Activated CD8-positive, alpha-beta memory T cell treated with anti-CD3 and anti-CD28 coated beads, Interleukin-2, amount 50 U/mL, for 1 hour (primary cell): ENCODE measurements around the gene KIF18A.
"Not testable (repeated sequence)": the region's sequence is repeated elsewhere in the genome, so short reads cannot be mapped to it uniquely, and the experiment has no call there.

Experiments
- DNase-seq: peaks from one replicate; pipeline ENCODE4 v3.0.0-alpha.2; 2020; ENCODE audit errors: extremely low read depth

The KIF18A gene

DNA sequence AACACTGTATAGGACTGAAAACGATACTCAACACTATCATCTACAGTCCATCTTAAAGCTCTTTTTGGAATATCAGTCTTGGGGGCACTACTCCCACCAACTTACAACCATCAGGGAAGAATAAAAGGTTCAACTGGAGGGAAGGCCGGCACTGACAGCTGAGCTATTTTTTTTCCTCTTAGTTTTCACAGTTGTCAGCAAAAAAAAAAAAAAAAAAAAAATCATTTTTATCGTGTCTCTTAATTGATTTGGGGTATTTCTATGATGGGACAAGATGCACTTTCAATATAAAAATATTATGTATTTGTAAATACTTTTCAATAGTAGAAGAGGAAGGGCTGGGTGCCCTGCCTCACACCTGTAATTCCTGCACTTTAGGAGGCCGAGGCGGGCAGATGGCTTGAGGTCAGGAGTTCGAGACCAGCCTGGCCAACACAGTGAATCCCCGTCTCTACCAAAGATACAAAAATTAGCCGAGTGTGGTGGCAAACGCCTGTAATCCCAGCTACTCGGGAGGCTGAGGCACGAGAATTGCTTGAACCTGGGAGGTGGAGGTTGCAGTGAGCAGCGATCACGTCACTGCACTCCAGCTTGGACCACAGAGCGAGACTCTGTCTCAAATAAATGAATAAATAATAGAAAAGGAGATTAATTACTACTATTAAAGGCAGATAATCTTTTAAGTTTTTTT is 1.5 kb downstream of the KIF18A start:
- DNase-seq = no peak

DNA sequence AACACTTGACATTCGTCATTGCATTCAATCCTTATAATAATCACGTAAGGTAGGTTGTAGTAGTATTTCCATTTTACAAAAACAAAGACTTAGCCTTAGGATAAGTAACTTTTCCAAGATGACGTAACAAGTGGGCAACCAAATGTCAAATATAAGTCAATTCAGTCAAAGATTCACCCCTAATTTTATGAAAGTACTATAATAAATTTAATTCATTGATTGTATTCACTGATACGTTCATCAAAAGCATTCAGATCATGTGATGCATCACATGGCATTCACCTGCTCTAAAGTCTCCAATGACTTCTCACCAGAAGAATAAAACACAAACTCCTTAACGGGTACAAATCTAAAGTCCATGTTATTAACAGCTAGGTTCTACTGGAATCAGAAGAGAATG is 2.1 kb downstream of the KIF18A start:
- no peak for DNase-seq

DNA sequence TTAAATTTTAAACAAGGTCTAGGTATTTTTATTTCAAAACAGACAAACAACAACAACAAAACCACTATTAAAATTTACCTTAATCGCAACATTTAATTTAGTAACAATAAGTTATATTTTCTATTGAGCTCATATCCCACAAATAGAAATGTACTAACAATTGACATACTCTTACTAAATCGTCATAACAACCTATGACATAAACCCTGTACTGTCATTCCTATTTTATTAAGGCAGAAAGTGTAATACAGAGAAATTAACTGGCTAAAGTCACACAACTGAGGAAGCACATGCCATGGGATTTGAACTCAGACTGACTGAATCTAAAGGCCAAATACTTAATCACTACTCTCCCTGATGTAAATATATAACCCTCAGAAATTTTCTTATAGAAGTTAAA is 3.0 kb downstream of the KIF18A start:
- no peak for DNase-seq

DNA sequence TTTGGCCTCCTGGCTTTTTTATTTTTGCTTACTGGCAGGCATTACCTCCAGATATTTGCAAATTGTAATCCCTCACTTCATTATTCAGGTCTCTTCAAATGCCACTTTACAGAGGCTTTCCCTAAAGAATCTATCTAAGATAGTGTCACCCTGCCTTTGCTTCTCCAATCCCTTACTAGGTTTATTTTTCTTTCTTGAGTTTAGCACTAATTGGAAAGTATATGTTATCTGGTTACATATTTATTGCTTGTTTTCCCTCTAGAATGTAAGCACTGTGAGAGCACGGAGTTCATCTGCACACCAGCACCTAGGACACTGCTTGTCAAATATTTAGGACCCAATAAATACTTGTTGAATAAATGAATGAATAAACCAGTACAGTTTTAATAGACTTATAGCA is 3.5 kb downstream of the KIF18A start:
- no peak for DNase-seq

DNA sequence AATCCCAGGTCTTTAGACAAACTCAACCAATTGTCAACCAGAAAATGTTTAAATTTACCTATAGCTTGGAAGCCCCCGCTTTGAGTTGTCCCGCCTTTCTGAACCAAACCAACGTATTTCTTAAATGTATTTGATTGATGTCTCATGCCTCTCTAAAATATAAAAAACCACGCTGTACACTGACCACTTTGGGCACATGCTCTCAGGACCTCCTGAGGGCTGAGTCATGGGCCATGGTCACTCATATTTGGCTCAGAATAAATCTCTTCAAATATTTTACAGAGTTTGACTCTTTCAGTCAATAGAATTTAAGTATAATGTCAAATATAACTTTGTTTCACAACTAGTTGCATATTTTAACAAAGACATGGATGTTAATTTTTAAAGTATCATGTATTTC is 5.7 kb downstream of the KIF18A start:
- not testable (repeated sequence) for DNase-seq

DNA sequence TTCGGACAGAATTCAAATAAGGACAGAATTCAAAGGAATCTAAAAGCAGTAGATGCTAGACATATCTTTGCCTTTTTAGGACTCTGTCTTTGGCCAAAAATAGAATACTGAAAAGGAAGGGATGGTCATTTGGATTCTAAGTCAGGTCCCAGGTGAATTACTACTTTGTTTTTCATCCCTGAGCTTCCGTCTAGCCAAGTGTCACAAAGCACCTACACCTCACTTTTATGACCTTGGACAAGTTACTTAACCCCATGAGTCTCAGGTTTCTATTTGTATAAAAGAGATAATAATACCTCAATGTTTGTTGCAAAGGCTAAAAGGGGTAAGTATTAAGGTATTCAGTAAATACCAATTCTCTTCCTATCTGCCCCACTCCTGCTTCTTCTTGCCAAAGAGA is 7.3 kb downstream of the KIF18A start:
- DNase-seq = no peak

DNA sequence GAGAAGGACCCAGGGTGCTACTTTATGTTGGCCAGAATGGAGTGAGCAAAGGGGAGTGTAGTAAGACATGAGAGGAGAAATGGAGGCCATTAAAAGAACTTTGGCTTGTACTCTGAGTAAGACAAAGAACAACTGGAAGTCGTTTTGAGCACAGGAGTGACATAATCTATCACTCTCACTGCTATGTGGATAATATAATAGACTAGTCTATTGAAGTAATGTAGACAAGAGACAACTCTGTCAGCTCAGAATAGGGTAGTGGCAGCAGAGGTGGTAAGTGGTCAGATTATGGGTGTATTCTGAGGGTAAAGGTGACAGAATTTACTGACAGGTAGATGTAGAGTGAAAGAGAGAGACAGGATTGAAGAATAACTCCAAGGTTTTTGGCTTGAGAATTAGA is 8.2 kb downstream of the KIF18A start:
- DNase-seq = no peak

DNA sequence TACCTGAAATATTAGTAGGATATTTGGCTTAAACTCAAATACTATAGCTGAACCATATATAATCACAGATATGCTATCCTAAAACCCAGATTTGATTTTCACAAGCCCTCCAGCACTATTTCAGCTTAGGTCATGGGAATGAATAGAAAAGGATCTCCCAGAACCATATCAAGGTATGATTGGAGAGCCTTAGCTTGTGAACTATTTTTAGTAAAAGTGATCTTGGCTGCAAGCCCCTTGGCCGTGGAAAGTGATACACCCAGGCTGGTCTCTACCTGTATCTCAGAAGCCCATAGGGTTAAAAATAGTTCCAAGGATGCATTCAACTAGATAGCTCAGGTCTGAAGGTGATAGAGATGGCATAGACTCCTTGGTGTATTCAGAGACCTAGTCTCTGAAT is 9.7 kb downstream of the KIF18A start:
- DNase-seq = no peak

DNA sequence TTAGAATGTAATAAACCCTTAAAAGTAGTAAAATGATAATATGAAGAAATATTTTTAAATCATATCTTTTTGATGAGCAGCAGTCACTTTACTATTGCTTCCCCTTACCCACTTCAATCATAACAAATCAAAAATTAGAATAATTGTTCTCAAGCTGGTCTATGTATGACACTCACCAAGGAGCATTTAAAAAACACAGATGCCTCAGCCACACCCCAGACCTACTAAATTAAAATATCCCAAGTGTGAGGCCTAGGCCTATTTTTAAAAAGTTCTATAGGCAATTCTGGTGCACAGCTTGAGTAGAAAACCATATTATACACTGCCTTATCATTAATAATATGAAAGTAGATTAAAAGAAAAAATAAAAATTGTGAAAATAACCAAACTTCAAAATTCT is 15.2 kb downstream of the KIF18A start:
- DNase-seq = no peak

DNA sequence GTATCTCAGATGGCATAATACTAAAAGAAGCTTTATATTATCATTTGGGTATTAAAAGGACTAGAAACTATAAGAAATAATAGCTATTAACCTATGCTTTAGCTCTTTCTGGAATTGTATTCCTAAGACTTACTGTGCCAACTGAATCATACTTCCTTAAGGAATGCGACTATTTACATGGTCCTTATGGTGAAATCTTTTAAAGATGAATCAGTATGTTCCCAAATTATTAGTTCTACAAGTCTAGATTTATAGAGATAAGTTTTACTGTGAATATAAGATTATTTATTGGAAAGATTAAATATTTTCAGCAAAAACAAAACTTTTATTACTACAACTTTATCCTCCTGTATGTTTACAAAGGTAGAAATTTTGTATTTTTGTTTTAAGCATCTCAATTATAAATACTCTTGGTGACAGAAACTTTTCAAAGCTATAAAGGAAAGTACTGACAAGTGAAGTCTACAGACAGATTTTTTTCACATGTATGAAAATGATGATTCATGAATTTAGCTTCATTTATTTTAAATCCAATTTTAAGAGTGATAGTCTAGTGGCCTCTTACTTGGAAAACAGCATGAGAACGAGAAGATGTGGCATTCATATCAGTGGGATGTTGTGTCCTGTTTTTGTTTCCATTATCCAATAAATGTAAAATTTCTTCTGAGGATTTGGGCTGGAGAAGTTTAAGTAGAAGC is 17.8 kb downstream of the KIF18A start:
- no peak for DNase-seq

DNA sequence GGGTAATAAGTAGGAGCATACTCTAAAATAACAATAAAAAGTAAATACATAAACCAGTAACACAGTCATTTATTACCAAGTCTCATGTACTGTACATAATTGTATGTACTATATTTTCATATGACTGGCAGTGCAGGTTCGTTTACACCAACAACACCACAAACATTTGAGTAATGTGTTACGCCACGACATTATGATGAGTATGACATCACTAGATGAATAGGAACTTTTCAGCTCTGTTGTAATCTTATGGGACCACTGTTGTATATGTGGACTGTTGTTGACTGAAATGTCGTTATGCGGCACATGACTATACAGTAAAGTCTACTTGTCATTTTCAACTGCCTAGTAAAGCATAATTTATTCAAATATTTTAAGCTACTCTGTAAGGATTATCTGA is 18.6 kb downstream of the KIF18A start:
- DNase-seq = no peak

DNA sequence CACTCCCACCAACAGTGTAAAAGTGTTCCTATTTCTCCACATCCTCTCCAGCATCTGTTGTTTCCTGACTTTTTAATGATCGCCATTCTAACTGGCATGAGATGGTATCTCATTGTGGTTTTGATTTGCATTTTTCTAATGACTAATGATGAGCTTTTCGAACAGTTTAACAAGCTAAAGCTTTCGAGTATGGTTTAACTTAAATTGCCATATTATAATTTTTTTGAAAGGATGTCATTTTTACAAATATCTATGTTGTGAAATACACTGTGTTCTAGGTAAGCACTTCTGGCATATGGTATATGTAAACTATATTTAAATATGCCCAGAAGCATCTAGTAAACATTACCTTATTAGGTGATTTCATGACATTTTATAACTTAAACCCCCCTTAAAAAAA is 20.3 kb downstream of the KIF18A start:
- not testable (repeated sequence) for DNase-seq

DNA sequence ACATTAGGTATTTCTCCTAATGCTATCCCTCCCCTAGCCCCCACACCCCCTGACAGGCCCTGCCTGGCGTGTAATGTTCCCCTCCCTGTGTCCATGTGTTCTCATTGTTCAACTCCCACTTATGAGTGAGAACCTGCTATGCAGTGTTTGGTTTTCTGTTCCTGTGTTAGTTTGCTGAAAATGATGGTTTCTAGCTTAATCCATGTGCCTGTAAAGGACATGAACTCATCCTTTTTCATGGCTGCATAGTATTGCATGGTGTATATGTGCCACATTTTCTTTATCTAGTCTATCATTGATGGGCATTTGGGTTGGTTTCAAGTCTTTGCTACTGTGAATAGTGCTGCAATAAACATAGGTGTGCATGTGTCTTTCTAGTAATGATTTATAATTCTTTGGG is 20.8 kb downstream of the KIF18A start:
- not testable (repeated sequence) for DNase-seq

DNA sequence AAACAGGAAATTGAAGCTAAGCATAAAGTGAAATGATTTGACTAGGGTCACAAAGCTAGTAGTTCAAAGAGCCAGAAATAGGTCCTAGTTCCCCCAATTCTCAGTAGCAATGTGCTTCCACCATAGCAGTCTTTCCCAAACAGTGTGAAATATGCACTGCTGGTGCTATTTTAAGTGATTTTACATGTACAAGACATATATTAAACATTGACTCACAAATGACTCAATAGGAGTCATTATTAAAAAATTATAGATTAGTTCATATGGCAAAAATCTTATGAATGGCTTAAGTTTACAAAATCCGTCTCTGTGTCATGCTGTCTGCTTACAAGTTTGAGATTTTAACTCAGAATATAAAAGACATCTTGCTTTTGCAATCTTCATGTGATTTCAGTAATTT is 21.4 kb downstream of the KIF18A start:
- DNase-seq = no peak

DNA sequence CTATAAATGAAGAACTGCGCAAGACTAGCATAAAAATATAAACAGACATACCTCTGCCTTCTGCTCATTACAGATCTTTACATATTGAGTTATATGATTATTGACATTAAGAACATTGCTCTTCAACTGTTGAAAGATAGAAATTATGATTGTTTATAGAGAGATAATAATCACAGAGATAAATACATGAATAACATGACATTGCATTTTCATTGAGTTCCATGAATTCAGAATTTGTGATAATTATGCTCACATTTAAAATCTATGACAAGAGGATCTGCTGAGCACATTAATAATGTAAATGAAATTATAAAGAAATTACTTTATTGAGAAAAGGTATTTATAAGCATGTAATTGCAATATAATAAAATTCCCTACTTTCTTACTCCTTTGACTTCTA is 24.8 kb downstream of the KIF18A start:
- no peak for DNase-seq

DNA sequence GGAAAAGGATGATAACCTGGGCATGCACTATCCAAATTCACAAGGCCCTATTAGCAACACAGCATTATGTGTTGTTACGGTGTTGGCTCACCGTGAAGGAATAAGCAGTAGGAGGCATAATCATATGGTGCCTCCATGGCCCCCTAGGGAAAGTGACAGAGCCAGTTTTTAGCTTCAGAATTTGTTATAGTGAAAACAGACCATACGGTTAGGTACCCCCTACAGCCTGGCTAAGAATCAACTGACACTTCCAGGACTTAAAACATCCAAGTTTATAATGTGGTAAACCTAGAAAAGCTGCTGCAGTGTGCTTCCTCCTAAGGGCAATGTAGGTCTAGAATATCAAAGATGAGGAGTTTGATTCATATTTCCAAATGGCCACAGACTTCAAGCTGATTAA is 30.4 kb downstream of the KIF18A start:
- DNase-seq = no peak

DNA sequence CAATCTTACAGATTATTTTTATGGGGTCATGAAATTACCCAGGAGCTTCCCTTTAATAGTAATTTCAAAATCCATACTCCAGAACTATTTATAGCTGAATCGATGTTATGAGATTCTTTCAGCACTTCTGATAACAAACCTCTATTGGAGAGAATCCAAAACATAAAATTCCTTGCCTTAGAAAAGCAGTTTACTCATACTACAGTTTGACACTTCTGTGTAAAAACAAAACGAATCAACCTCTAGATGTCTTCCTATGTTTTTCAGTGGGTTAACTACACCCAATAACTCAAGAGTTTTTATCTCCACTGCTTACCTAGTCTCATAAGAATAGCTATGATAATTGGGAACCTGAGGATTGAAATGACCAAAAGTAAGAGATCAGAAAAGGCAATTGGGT is 35.6 kb downstream of the KIF18A start:
- DNase-seq = no peak

DNA sequence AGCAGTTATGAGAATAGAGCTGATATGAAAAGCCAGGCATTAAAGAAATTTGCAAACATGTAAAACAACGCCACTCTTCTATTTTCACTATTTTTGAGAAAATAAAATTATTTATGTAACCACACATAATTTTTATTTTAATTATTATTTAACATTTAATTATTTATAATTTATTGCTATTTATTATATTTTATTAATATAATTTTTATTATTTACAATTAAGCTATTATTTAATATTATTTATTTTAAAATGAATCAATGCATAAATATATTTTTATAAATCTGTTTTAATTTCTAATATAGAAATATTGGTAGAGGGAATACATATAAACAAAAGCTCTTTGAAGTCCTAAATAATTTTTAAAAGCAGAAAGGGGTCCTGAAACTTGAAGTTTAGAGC is 36.7 kb downstream of the KIF18A start:
- no peak for DNase-seq

DNA sequence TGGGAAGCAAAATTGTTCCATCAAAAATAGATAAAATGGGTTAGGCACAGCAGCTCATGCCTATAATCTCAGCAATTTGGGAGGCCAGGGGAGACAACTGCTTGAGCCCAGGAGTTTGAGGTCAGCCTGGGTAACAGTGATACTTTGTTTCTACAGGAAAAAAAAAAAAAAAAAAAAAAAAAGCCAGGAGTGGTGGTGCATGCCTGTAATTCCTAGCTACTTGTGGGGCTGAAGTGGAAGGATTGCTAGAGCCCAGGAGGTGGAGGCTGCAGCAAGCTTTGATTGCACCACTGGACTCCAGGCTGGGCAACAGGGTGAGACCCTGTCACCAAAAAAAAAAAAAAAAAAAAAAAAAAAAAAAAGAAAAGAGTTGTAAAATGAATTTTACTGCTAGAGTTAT is 49.6 kb downstream of the KIF18A start:
- no peak for DNase-seq

DNA sequence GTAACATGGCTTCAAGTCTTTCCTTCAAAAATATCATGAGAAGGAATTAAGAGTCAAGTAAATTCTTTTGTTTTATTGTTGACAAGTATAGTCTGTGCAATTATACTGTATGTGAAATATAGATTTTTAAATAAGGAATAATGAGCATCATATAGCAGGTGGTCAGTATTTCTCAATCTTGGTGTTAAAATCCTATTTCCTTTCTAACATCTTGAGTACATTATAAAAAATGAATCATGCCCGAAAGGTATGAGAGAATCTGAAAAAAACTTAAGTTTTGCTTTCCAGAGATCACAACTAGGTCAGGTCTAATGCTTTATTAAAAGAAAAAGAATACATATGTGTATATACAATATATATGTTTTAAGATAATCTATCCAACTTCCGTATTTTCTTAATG is 53.1 kb downstream of the KIF18A start:
- no peak for DNase-seq

DNA sequence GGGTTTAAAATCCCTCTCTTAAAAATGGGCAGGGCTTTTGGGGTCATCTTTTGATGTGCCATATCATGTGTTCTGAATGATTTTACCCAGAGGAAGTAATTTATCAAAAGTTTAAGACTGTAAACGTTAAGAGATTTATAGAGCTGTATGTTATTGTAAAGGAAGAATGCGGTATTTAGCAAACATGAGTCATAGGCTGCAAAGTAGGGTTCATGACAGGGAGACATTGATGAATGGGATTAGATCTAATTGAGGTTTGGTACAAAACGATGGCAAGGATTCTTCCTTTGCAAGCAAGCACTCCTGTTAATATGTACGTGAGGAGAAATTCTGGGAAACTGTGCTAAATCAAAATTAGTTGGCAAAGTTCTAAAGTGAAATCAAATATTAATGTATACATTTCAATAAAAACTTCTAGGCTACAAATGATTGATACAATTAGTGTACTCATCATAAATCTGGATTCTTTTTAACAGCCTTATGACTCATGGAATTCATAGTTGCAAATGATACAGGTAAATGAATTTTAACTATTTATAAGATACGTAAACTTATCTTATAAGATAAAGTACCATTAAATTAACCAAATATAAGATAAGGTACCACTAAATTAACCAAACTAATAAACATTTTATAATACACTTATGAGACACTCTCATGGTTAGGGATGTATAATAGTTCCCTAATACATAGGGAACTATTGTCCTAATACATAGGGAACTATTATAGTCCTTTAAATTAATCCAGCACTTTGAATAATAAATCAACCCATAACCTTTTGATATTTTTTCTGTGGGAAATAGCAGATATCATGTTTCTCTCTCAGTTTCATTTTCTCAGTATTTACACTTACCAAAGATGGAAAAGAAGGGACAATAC is 58.4 kb downstream of the KIF18A start:
- no peak for DNase-seq

DNA sequence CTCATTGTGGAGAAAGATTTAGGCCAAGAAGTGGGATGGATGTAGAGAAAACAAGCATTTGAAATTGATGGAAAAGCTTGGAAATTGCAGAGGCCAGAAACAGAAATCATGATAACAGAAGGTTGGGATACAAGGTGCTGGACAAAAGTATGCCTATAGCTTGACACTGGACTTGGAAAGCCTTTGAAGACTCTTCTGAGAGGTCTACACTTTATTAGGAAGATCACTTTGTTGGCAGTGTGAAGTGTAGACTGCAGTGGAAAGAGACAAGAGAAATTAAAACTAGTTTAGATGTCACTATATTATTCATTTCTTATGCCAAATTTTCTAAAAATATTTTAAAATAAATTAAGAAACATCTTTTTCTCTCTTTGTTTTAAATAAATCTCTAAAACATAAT is 59.1 kb downstream of the KIF18A start:
- DNase-seq = no peak
